Spinal cord (tissue), 10 donors: ENCODE data around the gene ZNF335. TPM values are rescaled to one million over a fixed set of nuclear protein-coding genes. Genes with fewer than 3 reads are reported as not detected.

ENCODE experiments used
- DNase-seq, 6 donors: peaks; one replicate each; pipeline versions ENCODE4 v3.0.0 to v3.0.0-alpha.2; 2013 to 2015; ENCODE audit warnings: low spot score in 6 of 6, low read depth in 4 of 6
- H3K27ac ChIP-seq: one replicate; pipeline ENCODE4 v1.5.1; 2013; ENCODE audit warnings: low read depth, low read length, control low read depth
- H3K27me3 ChIP-seq: one replicate; pipeline ENCODE4 v1.6.1; 2013; ENCODE audit warnings: low read length; ENCODE audit not compliant: control insufficient read depth, insufficient read depth
- H3K36me3 ChIP-seq: one replicate; pipeline ENCODE4 v1.6.1; 2013; ENCODE audit warnings: low read length; ENCODE audit not compliant: control insufficient read depth, insufficient read depth
- H3K4me1 ChIP-seq: one replicate; pipeline ENCODE4 v1.6.1; 2013; ENCODE audit warnings: low read length; ENCODE audit not compliant: control insufficient read depth, insufficient read depth
- H3K4me3 ChIP-seq: one replicate; pipeline ENCODE4 v1.5.1; 2013; ENCODE audit warnings: low read depth, low read length, control low read depth
- H3K9me3 ChIP-seq: one replicate; pipeline ENCODE4 v1.6.1; 2013; ENCODE audit warnings: low read length; ENCODE audit not compliant: control insufficient read depth, insufficient read depth
- WGBS: methylation state at CpG from one replicate; pipeline ENCODE4 v1.1.5; 2013; ENCODE audit warnings: missing lambda C conversion rate; ENCODE audit not compliant: insufficient coverage; 5-methylcytosine and 5-hydroxymethylcytosine counted together
- long read RNA-seq, 4 donors: transcript quantifications; one replicate each; lab custom pipeline, GENCODE V29; 2026
- polyA plus RNA-seq, 2 donors: library from polyadenylated mRNA; unstranded; fragments of 120-200 nt; gene quantifications; one replicate each; pipeline ENCODE4 v1.2.1, GENCODE V29; 2013; ENCODE audit not compliant: insufficient read length in 2 of 2
- total RNA-seq, 2 donors: library from RNA; depleted of rRNA in 1 of 2; stranded (reverse); fragments of 120-200 nt in 1 of 2; fragments of >200 nt in 1 of 2; gene quantifications; one replicate each; pipeline versions ENCODE4 v1.2.3 to v1.2.4, GENCODE V29; 2013 to 2014
- donor health status: healthy.

ZNF335 gene, protein sequence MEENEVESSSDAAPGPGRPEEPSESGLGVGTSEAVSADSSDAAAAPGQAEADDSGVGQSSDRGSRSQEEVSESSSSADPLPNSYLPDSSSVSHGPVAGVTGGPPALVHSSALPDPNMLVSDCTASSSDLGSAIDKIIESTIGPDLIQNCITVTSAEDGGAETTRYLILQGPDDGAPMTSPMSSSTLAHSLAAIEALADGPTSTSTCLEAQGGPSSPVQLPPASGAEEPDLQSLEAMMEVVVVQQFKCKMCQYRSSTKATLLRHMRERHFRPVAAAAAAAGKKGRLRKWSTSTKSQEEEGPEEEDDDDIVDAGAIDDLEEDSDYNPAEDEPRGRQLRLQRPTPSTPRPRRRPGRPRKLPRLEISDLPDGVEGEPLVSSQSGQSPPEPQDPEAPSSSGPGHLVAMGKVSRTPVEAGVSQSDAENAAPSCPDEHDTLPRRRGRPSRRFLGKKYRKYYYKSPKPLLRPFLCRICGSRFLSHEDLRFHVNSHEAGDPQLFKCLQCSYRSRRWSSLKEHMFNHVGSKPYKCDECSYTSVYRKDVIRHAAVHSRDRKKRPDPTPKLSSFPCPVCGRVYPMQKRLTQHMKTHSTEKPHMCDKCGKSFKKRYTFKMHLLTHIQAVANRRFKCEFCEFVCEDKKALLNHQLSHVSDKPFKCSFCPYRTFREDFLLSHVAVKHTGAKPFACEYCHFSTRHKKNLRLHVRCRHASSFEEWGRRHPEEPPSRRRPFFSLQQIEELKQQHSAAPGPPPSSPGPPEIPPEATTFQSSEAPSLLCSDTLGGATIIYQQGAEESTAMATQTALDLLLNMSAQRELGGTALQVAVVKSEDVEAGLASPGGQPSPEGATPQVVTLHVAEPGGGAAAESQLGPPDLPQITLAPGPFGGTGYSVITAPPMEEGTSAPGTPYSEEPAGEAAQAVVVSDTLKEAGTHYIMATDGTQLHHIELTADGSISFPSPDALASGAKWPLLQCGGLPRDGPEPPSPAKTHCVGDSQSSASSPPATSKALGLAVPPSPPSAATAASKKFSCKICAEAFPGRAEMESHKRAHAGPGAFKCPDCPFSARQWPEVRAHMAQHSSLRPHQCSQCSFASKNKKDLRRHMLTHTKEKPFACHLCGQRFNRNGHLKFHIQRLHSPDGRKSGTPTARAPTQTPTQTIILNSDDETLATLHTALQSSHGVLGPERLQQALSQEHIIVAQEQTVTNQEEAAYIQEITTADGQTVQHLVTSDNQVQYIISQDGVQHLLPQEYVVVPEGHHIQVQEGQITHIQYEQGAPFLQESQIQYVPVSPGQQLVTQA (N-terminal part only)
- 10 to 100 TPM in 1 of 2 donors, 1 to 10 TPM in 1; 9.9 to 12.9 TPM for total RNA-seq
- polyA plus RNA-seq, result 10 to 100 TPM; 18.3 to 21.6 TPM
- long read RNA-seq, donor 1, partial matches to known transcripts, result 0 of 1 reads
- long read RNA-seq, donor 1, other reads (novel, unspliced or antisense), result 0 of 1 reads
- long read RNA-seq, donor 2, result 0 reads
- long read RNA-seq, donor 3, result 0 reads
- long read RNA-seq, donor 4, full-length matches to known transcripts, result 2 of 2 reads
- long read RNA-seq, donor 4, partial matches to known transcripts, result 0 of 2 reads
- long read RNA-seq, donor 4, other reads (novel, unspliced or antisense), result 0 of 2 reads

DNA sequence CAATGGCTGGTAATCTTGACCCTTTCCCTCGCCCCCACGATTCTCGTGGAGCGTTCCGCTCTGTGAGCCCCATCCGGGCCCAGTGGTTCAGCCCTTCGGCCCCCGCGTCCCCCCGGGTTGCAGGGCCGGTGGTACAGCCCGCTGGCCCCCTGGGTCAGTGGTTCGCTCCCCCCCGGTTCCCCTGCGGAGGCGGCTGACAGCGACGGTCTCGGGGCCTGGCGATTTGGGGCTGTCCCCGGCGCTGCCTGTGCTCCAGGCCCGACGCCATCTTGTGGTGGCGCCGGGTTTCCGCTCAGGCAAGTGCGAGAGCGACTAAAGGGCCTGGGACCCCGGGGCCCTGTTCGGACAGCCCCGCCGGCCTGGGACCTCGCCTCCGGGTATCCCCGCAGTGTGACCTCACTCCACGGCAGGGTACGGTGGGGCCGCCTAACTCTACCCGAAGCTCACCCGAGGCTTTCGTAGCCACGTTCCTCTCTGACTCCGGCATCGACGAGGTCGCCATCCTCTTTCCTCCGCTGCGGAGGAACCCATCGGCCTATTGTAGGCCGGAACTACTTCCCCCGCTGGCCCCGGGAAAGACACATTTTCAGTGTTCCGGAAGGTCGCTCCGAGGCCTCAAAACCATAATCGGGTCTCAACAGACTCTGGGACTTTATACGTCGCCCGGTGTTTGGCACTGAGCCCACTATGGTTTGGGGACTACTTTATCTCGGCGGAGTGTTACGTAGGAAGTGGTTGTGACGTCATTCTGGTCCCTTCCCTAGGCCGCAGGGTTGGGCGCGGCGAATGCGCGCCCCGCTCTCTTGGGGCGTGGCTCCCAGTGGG is at the start of gene ZNF335:
TSS of gene ZNF335 (minus strand) at position 529 of the 825 bp plus-strand sequence. CDS start 793 bp downstream, outside the sequence.
- no peaks in the 10 kb centered on the region for H3K27me3 ChIP-seq
- H3K9me3 ChIP-seq, result no peaks in the 10 kb centered on the region
- peaks cover 26% of the 10 kb centered on the region for H3K4me1 ChIP-seq
- peak; percentile 91 to 99 (median 96) for DNase-seq
- H3K36me3 ChIP-seq, result peaks cover 29% of the 10 kb centered on the region
- peak within 1 kb of the TSS; percentile 100 for H3K27ac ChIP-seq
- peak within 1 kb of the TSS; percentile 93 for H3K4me3 ChIP-seq
- WGBS, result 0% methylated on average over 72 of the region's 72 CpGs

DNA sequence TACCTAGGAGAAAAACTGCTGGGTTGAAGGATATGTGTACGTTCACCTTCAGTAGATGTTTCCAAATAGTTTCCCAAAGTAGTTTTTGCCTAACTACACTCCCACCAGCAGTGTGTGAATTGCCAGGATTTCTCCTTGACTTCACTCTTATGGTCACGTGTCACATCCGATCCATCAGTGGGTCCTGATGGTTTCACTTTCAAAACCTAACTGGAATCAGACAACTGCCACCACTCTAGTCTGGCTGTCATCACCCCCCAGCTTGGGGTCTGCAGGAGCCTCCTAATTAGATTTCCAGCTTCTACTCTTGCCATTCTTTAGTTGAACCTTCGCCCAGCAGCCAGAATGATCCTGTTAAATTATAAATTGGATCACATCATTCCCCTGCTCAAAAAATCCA is 48.6 kb upstream of the ZNF335 start:
- WGBS, result 74% methylated on average over 3 of the region's 4 CpGs
- DNase-seq, result no peak
- peaks cover 11% of the 10 kb centered on the region for H3K27me3 ChIP-seq

DNA sequence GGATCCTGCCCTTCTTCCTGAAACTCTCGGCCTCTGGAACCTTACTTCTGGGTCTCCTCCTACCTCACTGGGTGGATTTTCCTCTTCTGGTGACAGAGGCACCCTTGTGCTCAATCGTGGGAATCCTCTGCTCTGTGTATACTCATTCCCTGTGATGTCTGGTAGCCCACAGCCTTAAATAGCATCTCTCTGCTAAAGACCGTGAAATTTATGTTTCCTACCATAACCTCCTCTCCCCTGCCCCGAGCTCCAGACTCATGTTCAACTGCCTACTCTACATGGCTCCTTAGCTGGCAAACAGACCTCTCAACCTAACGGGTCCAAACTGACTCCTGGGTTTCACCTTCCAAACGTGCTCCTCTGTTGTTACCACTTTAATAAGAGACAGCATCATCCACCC is 46.6 kb upstream of the ZNF335 start:
- no peak overlapping the region for H3K27ac ChIP-seq
- peaks cover 28% of the 10 kb centered on the region for H3K4me1 ChIP-seq
- no peak overlapping the region for H3K4me3 ChIP-seq
- WGBS, result 70% methylated on average over 5 of the region's 6 CpGs
- H3K9me3 ChIP-seq, result no peaks in the 10 kb centered on the region
- H3K36me3 ChIP-seq, result no peaks in the 10 kb centered on the region
- H3K27me3 ChIP-seq, result peaks cover 27% of the 10 kb centered on the region
- no peak for DNase-seq

More for the DNA sequence above, 48.6 kb upstream of the ZNF335 start:
- no peak overlapping the region for H3K27ac ChIP-seq
- no peak overlapping the region for H3K4me3 ChIP-seq
- no peaks in the 10 kb centered on the region for H3K36me3 ChIP-seq
- no peaks in the 10 kb centered on the region for H3K9me3 ChIP-seq
- peaks cover 28% of the 10 kb centered on the region for H3K4me1 ChIP-seq

DNA sequence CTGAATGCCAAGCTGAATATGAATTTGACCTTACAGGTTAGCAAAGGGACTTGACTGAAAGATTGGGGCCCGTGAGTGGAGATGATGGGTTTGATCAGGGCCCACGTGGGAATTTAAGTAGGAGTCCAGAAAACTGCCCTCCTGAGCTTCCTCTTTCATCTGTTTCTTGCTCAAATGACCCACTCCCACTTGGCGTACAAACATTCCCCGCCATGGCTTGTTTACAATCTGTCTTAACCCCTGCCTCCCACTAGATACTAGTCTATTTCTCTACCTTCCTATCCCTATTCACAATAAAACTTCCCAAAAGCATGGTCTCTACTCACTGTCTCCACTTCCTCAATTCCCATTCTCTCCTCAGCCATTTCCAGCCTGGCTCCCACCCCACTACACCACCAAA is 46.1 kb upstream of the ZNF335 start:
- H3K4me3 ChIP-seq, result no peak overlapping the region
- peaks cover 32% of the 10 kb centered on the region for H3K27me3 ChIP-seq
- H3K9me3 ChIP-seq, result no peaks in the 10 kb centered on the region
- WGBS, result 39% methylated on average over 2 of the region's 4 CpGs
- no peak overlapping the region for H3K27ac ChIP-seq
- H3K4me1 ChIP-seq, result peaks cover 32% of the 10 kb centered on the region
- DNase-seq, result no peak
- no peaks in the 10 kb centered on the region for H3K36me3 ChIP-seq

DNA sequence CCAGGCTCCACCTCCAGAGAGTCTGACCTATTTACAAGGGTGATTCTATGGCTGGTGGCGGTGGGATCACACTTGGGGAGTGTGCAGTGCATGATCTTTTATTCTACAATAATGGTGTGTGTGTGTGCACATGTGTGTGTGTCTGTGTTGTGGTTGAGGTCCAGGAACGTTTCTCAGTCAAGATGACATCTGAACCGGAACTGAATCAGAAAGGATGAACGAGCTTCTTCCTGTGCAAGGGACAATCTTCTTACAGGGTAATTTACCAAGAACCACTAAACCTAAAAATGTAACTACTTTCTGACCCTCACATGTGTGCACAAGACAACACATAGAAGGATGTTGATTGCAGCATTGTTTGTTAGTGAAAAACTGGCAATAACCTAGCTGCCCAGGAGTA is 45.3 kb upstream of the ZNF335 start:
- peaks cover 37% of the 10 kb centered on the region for H3K27me3 ChIP-seq
- H3K9me3 ChIP-seq, result no peaks in the 10 kb centered on the region
- H3K4me3 ChIP-seq, result no peak overlapping the region
- no peaks in the 10 kb centered on the region for H3K36me3 ChIP-seq
- DNase-seq, result no peak
- WGBS, result 80% methylated on average over 1 of the region's 4 CpGs
- H3K27ac ChIP-seq, result no peak overlapping the region
- H3K4me1 ChIP-seq, result peaks cover 23% of the 10 kb centered on the region

DNA sequence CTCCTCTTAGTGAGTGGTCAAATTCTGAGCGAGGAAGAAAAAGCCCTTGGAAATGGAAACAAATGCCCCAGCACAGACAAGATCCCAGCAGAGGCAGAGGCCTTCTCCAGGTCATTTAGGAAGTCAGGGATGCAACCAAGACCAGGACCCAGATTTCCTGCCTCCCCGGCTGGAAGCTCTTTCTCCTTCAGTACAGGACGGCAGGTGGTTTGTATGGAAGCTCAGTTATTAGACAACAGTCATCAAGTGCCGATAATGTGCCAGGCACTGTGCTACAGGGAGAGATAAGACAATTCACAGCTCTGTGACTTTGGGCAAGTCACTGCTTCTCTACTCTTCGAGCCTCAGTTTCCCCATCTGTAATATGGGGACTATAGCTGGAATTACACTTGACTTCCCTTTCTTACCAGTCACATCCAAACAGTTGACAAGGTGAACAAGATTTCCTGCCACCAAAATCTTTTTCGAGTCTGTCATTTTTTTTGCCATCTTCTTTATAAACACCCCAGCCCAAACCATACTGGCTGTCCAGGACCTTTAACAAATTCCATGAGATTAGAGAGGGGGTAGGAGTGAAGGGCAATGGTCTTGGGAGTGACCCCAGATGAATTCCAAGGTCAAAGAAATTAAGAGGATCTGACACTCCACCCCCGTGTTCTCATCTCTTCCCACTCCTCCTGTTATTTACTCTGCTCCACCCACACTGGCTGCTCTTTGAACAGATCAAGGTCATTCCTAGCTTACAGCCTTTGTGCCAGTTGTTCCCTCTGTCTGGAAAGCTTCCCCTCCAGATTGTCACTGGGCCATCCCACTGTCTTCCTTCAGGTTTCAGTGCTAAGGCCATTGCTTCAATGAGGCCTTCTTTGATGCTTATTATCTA is 42.8 kb upstream of the ZNF335 start:
- peaks cover 54% of the 10 kb centered on the region for H3K27me3 ChIP-seq
- 70% methylated on average over 2 of the region's 7 CpGs for WGBS
- H3K36me3 ChIP-seq, result no peaks in the 10 kb centered on the region
- H3K4me1 ChIP-seq, result peaks cover 16% of the 10 kb centered on the region
- H3K4me3 ChIP-seq, result no peak overlapping the region
- H3K27ac ChIP-seq, result no peak overlapping the region
- H3K9me3 ChIP-seq, result no peaks in the 10 kb centered on the region
- no peak for DNase-seq

DNA sequence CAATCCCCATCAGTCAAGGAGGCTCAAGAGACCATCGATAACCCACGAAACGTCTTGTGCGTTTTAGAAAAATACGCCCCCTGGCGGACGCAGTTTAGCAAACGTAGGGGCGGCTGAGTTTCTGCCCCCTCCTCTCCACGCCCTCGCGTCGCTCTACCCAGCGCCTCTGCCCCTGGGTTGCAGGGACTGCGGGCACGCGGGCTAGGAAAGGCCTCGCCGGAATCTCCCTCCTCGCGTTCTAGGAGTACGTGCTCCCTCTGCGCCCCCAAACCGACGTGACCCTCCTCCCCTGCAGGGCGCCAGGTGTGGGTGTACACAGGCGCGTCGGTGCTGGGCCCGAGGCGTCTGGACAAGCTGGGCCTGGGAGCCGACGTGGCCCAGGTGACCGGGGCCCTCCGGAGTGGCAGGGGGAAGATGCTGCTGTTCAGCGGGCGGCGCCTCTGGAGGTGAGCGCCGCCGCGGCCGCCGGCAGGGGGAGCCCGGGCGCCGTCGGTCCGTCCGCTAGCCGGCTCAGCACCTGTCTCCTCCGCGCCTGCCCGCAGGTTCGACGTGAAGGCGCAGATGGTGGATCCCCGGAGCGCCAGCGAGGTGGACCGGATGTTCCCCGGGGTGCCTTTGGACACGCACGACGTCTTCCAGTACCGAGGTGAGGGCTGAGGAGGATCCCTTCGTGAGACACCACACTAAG is 42.0 kb upstream of the ZNF335 start:
- peaks cover 62% of the 10 kb centered on the region for H3K27me3 ChIP-seq
- WGBS, result 2% methylated on average over 60 of the region's 67 CpGs
- H3K36me3 ChIP-seq, result no peaks in the 10 kb centered on the region
- H3K4me1 ChIP-seq, result peaks cover 16% of the 10 kb centered on the region
- no peak overlapping the region for H3K4me3 ChIP-seq
- H3K27ac ChIP-seq, result no peak overlapping the region
- DNase-seq, result peak in 2 of 6 donors; percentile 54 to 62
- no peaks in the 10 kb centered on the region for H3K9me3 ChIP-seq
